ENCODE measurements around the gene HMGB4.

HMGB4 gene, protein sequence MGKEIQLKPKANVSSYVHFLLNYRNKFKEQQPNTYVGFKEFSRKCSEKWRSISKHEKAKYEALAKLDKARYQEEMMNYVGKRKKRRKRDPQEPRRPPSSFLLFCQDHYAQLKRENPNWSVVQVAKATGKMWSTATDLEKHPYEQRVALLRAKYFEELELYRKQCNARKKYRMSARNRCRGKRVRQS

GRCh38 chr1:33863779-33864178 is at the start of gene HMGB4:
Gene HMGB4 (plus strand): TSS chr1:33864079. CDS start chr1:33864192, 113 bp downstream.
- DNase-seq: no peak

GRCh38 chr1:33814166-33814565 is 49.7 kb upstream of the HMGB4 start:
- DNase-seq: no peak

GRCh38 chr1:33815061-33815460 is 48.8 kb upstream of the HMGB4 start:
- DNase-seq: no peak

GRCh38 chr1:33818071-33818470 is 45.8 kb upstream of the HMGB4 start:
- no peak for DNase-seq

DNA sequence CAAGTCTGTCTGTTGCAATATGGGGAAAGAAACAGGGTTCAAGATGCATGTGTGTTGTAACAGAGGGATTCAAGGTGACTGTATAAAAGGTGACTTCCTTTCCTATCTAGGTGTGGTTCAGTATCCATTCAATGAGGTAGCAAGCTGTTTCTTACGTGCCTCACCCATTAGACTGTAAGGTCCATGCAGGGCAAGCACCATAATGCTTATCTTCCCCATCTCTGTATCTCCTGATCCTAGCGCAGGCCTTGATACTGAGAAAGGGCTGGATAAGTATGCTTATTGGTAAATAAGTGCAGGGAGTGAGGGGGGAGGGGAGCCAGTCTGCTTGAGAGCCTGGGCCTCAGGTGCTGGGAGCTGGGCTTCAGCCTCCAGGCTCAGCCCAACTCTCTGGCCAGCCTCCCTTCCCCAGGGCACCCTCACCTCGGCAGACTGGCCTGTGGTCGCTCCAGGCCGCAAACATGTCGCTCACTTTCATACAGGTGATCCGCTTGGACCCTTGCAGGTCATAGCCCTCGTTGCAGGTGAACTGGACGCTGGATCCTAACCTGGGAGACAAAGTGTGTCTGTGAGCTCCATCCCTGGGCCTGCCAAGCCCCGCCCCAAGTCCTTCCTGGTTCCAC is 44.5 kb upstream of the HMGB4 start:
- DNase-seq: no peak

GRCh38 chr1:33819913-33820311 is 44.0 kb upstream of the HMGB4 start:
- DNase-seq: no peak

DNA sequence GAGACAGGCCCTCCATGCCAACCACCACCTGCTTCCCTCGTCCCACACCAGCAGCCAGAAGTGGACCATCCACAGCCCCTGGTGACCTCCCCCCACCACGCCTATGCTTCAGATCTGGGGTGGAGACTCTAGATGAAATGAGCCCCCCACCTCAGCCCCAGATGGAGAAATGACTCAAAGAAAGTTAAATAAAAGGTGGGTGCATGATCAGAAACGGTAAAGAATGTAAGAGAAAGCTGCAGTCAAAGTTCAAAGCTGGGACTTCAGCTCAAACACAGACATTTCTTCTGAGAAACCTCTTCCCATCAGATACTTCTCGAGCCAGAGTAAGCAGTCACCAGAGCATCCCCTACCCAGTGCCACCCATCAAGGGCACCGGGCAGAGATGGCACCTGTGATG is 43.1 kb upstream of the HMGB4 start:
- no peak for DNase-seq

DNA sequence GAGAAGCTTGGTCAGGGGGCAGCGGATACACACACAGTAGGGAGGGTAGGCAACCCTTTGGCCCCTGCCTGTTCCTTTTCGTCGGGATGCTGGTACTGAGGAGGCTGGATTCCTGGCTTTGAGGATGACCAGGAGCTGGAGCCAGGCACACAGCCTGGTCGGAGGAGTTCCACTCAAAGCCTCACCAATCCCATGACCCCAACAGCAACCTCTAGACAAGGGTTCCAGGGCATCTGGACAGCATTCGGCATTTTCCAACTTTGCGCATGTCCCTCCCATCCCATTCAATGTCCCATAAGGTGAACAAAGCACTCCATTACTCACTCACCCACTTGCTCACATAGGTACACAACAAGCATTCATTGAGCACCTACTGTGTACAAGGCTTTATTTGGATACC is 42.6 kb upstream of the HMGB4 start:
- DNase-seq: no peak

DNA sequence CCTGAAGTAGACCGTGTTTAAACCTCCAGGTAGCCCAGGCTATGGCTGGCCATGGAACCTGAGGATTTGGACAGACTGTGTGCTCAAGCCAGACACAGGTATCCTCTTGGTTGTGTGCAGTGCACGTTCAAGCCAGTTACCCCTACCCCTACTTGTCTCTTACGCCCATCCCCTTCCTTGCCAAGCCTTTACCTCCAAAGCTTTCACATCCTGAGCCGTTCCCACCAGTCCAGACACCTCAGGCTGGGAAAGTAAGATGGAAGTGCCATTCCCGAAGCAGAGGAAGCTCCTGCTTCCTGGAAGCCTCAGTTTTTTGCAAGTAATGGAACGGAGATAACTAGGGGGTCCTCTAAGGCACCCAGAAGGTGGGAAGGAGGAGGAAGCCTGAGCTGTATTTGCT is 41.5 kb upstream of the HMGB4 start:
- no peak for DNase-seq

GRCh38 chr1:33823401-33823800 is 40.5 kb upstream of the HMGB4 start:
- DNase-seq: no peak

DNA sequence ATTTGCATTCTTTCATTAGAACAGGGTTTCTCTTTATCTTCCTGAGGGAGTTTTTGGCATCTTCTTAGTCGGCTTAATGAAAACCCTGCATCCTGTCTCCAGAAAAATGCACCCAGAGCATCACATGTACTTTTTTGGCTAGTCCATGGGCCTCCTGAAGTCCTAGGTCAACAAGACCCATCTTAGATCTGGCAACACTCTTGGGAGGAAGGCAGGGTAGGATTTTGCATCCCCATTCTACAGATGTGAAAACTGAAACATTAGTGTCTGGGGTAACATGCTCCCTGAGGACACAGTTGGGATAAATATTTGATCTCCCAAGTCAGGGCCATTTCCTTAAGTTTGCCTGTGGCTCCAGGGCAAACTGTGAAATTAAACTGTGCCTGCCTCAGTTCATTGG is 40.0 kb upstream of the HMGB4 start:
- no peak for DNase-seq

GRCh38 chr1:33824321-33824720 is 39.6 kb upstream of the HMGB4 start:
- DNase-seq: no peak

DNA sequence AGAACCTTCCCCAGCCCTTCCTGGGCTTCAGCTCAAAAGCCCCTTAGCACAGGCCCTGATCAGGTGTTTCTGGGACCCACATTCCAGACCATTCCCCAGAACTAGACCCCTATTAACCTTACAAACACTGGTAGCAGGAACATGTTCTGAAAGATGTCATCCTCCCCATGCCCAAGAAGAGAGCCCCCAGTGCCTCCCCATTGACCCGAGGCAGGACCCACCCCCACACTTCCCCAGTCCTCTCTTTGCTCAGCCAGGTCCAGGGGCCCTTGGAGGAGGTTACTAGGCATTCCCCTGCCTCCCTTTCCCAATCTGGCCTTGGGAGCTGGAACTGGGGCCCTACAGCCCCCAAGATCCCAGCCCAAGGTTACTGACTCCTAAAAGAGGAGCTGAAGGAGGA is 38.9 kb upstream of the HMGB4 start:
- DNase-seq: no peak

DNA sequence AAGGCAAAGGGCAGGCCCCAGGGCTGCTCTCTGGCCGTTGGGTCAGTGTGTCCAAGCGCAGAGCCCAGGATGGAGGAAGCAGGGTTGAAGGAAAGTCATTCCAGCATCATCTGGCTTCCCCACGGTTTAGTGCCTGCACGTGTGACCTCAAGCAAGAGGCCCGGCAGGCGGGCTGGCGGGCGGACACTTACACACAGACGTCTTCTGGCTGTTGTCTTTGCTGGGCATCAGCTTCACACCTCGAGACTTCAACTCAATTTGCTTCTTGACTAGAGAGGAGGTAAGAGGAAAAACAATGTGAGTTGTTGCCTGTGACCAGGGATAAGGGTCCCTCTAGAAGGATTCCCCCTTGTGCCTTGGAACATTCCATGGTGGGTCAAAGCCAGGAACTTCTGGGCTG is 38.4 kb upstream of the HMGB4 start:
- DNase-seq: no peak

DNA sequence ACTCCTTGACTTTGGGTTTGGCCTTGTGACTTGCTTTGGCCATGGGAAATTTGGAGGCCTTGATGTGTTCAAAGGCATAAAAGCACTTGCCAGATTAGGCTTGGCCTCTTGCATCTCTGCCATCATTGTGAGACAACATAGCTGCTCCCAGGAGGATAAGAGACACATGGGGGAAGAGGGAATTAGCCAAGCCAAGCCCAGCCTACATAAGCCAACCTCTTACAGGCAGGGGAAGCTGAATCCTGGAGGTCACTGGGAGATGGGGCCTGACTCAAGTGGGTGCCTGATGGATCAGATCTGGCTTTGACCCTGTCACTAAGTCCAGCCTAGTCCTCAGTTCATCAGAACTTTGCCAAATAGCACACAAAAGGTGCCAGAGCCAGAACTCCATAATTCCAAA is 37.6 kb upstream of the HMGB4 start:
- no peak for DNase-seq

GRCh38 chr1:33826711-33827110 is 37.2 kb upstream of the HMGB4 start:
- no peak for DNase-seq

DNA sequence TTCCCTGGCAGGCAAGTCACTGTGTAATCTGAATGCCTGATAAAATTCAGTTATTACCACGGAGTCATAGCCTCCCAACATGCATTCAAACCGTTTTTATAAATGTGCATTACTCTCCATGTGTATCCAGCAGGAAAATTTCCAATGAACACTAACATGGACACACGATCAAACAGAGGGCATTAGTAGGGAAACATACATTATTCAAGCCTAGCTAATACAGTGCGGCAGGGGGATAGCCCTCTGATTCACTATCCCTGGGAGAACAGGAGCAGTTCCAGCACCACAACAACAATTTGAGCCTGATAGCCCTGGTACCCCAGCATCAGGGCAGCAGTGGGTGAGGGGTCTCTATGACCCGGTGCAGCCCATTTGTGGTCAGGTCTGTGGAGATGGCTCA is 35.8 kb upstream of the HMGB4 start:
- no peak for DNase-seq

GRCh38 chr1:33828654-33829053 is 35.2 kb upstream of the HMGB4 start:
- no peak for DNase-seq

- no peak for DNase-seq
These were observed 27.0 kb upstream of the HMGB4 start for GRCh38 chr1:33836911-33837310.

GRCh38 chr1:33837635-33838034 is 26.2 kb upstream of the HMGB4 start:
- DNase-seq: no peak

GRCh38 chr1:33841494-33841893 is 22.4 kb upstream of the HMGB4 start:
- no peak for DNase-seq

- no peak for DNase-seq
These were observed 21.5 kb upstream of the HMGB4 start for GRCh38 chr1:33842348-33842747.

DNA sequence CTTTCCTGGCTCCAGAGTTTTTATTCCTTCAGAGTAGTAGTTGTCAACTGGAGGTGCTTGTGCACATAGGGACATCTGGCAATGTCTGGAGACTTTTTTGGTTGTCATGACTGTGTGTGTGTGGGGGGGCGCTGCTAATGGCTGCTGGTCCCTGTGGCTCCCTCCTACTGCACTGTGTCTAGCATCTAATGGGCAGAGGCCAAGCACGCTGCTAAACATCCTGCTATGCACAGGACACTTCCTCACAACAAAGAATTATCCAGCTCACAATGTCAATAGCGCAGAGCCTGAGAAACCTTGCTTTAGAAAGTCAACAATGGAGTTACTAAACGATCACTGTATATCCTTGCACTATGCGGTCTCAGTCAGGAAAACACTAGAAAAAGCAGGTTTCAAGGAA is 19.7 kb upstream of the HMGB4 start:
- no peak for DNase-seq

DNA sequence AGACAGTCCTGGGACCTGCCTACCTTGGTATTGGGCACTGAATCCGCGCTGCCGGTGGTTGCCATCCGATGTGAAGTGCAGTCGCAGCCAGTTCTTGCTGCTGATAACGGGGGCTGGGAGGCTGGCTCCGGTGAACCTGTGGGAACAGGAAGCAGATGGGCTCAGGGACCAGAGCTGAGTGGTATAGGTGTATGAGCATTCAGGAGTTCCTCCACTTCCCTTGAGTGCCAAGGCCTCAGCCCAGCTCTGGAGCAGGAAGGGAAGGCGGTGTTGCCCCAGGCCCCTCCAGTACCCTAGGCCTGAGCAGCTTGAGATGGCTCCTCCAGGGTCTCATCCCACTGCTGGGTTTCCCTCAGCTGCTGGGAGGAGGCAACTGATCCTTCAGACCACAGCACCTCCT is 17.0 kb upstream of the HMGB4 start:
- DNase-seq: no peak

- no peak for DNase-seq
These were observed 15.5 kb upstream of the HMGB4 start for GRCh38 chr1:33848205-33848937.

Data from stimulated activated CD4-positive, alpha-beta T cell treated with anti-CD3 and anti-CD28 coated beads, Interleukin-4, amount 100 ng/mL, for 1 hour (primary cell).